Fibroblast of the conjunctiva (primary cell): Measurements from ENCODE around the gene VWF.
"Not testable (repeated sequence)": the region's sequence is repeated elsewhere in the genome, so short reads cannot be mapped to it uniquely, and the experiment has no call there.

Source experiments
- DNase-seq: peaks from one replicate; pipeline ENCODE4 v3.0.0-alpha.2; 2010; ENCODE audit warnings: low read depth

The VWF gene

GRCh38 chr12:6145564-6145963, 21.1 kb upstream of the VWF start:
- DNase-seq, result no peak

- DNase-seq, result no peak
Observed at GRCh38 chr12:6143303-6143675, 18.8 kb upstream of the VWF start.

DNA sequence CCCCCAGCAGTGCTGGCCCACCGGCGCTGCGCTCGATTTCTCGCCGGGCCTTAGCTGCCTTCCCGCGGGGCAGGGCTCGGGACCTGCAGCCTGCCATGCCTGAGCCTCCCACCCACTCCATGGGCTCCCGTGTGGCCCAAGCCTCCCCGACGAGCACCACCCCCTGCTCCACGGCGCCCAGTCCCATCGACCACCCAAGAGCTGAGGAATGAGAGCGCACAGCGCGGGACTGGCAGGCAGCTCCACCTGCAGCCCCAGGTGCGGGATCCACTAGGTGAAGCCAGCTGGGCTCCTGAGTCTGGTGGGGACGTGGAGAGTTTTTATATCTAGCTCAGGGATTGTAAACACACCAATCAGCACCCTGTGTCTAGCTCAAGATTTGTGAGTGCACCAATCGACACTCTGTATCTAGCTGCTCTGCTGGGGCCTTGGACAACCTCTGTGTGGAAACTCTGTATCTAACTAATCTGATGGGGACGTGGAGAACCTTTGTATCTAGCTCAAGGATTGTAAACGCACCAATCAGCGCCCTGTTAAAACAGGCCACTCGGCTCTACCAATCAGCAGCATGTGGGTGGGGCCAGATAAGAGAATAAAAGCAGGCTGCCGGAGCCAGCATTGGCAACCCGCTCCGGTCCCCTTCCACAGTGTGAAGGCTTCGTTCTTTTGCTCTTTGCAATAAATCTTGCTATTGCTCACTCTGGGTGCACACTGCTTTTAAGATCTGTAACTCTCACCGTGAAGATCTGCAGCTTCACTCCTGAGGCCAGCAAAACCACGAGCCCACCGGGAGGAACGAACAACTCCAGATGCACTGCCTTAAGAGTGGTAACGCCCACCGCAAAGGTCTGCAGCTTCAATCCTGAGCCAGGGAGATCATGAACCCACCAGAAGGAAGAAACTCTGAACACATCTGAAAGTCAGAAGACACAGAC, 18.2 kb upstream of the VWF start:
- DNase-seq, result not testable (repeated sequence)

DNA sequence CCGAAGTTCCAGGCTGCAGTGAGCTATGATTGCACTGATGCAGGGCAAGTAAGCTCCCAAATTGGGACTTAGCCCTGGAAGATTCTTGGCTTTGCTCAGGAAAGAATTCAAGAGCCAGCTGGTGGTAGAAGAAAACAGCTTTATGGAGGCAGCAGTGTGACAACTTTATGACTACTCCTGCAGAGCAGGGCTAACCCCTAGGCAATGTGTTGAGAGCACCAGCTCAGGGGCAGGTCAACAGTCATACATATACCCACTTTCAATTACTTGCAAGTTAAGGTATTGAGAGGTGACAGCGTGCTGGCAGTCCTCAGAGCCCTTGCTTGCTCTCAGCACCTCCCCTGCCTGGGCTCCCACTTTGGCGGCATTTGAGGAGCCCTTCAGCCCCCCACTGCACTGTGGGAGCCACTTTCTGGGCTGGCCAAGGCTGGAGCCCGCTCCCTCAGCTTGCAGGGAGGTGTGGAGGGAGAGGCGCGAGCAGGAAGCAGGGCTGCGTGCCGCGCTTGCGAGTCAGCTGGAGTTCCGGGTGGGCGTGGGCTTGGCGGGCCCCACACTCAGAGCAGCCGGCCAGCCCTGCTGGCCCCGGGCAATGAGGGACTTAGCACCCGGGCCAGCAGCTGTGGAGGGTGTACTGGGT, 17.4 kb upstream of the VWF start:
- DNase-seq, result not testable (repeated sequence)

DNA sequence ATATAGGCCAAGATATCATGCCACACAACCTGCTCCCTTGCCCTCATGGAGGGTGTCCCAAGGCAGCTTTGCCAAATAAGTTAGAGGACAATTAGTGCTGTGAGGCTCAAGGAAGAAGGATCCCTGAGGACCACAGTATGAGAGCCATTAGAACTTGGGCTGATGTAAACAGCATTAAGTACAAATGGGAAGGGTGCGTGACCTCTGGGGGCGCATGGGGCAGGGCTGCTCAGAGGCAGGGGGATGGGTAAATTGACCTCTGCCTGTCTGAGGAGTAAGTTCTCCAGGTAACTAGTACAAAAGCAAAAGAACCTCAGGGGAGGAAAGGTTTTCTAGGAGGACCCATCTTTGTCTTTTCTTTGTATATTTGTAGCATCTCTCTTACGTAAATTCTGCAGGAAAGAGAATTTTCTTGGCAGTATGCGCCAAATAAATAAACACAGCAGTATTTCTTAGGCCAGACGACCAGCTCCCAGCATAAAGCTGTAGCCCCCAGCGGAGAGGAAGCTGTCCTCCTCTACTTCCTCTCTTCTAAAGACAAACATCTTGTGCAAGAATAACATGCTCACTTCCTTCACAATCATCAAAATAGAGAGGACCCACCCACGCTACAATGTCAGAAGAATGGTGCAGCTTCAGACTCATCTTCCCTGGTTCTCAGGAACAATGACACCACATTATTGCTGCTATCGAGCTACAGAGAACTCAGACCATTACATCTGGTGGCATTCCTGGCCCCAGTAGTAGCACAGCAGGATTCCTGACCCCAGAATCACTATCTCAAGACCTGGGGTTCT, 16.4 kb upstream of the VWF start:
- DNase-seq, result no peak

GRCh38 chr12:6135071-6135470, 10.6 kb upstream of the VWF start:
- DNase-seq, result no peak

- DNase-seq, result no peak
Observed at GRCh38 chr12:6133642-6134041, 9.2 kb upstream of the VWF start.

DNA sequence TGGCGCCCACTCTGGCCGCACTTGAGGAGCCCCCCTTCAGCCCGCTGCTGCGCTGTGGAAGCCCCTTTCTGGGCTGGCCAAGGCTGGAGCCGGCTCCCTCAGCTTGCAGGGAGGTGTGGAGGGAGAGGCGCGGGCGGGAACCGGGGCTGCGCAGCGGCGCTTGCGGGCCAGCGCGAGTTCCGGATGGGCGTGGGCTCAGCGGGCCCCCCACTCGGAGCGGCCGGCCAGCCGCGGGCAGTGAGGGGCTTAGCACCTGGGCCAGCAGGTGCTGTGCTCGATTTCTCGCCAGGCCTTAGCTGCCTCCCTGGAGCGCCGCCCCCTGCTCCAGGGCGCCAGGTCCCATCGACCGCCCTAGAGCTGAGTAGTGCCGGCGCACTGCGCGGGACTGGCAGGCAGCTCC, 8.0 kb upstream of the VWF start:
- DNase-seq, result no peak

DNA sequence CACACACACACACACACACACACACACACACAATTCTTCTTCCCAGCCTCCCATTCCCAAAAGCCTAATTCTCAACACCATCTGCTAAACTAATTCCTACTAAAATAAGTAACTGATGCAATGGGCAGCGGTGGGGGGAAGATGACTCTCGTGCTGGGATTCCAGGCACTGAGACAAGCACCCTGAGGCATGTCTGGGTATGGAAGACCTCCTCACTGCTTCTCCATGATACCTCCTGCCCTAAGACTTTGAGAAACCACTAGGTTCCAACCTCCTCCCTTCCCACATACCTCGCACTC, 789 bp upstream of the VWF start:
- no peak for DNase-seq

DNA sequence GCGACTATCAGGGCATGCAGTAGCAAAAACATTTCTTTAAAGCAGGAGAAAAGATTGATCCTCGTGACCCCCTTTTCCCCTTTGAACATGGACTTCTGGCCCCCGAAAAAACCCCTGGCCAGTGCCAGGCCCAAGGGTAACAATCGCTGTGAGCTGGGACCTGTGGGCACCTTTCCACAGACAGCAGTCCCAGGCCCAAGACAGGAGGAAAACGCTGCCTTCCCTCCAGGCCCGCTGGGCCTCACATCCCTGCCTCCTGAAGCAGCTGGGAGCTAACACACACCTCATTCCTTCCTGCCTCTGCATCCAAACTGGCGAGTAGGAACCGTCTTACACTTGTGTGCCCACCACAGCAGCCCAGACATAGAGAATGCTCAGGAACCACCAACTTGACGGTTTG, 1.2 kb downstream of the VWF start:
- no peak for DNase-seq

GRCh38 chr12:6122201-6122600, 2.3 kb downstream of the VWF start:
- no peak for DNase-seq

DNA sequence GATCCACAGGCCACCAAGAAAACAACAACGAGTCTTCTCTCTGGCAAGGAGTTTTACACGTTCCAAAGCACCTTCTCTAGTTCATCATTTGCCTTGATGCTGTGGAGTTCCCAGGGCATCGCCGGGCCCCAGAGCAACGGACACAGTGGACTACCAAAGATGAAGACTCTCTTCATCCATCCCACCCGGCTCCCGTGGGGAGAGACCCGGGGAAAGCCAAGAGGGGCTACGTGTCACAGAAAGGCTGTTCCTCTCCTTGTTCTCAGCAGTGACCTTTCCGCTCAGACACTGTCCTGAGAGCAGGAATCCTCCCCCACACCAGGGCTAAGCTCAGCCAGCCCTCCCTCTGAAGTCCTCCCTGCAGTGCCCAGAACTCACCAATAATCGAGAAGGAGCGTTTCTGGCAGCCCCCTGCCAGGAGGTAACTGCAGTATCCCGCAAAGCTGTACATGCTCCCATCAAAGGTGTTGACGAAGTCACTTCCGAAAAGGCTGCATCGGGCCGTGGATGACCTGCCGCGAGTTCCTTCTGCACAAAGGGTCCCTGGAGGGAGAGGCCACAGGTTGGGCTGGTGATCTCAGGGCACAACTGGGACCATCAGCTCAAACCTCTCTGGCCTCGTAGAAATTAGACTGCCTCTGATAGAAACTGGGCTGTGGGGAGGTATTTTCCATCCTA, 3.5 kb downstream of the VWF start:
- DNase-seq, result no peak

- DNase-seq, result no peak
Observed at GRCh38 chr12:6118891-6119568, 5.4 kb downstream of the VWF start.

- no peak for DNase-seq
Observed at GRCh38 chr12:6116471-6117021, 7.9 kb downstream of the VWF start.

- DNase-seq, result no peak
Observed at GRCh38 chr12:6115389-6115788, 9.1 kb downstream of the VWF start.

GRCh38 chr12:6114476-6114870, 10.0 kb downstream of the VWF start:
- DNase-seq, result no peak

DNA sequence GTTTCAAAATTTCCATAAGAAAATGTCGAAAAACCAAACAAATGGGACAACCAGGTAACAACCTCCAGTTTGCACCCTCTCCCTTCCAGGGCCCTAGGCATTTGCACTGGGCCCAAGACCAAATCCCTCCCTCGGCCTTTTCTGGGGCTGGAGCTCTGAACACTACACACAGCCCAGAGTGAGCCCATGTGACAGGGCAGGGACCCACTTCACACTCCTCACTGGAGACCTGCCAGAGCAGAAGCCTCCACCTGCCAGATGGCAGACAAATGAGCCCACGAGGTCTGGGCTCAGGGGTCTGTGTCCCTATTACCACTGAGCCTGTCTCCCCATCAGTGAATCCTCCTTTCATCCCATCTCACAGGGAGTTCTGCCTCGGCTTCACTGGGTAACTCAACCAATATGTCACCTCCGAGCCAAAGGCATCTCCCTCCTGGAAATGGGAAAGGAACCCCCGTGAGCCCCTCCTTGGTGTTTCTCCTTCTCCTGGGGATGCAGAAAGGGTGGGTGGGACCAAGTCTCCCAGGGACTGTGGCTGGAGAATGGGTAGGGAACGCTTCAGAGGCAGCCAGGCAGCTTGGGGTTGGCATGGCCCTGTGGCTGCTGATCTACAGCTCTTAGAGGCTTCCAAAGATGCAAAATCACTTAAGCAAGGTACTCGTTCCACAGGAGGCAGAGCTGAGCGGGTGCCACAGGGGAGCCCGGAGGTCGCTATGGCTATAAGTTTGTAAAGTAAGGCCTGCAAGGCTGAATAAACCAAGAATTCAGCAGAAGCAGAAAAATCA, 10.6 kb downstream of the VWF start:
- no peak for DNase-seq

DNA sequence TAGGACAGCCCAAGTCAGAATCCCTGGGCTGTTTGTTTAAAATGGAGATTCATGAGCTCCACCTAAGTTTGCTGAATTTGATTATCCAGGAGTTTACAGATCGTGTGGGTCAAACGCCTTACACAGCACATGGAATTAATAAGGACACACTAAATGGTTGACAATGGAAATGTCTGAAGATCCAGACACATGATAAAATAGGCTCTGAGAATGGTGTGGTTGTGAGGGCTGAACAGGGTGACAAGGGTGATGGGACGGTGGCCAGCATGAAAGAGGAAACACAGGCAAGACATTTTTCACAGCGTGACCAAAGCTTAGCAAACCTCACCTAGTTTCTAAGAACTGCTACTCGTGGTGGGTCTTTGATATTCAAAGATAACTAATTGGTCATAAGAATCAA, 12.5 kb downstream of the VWF start:
- DNase-seq, result no peak

DNA sequence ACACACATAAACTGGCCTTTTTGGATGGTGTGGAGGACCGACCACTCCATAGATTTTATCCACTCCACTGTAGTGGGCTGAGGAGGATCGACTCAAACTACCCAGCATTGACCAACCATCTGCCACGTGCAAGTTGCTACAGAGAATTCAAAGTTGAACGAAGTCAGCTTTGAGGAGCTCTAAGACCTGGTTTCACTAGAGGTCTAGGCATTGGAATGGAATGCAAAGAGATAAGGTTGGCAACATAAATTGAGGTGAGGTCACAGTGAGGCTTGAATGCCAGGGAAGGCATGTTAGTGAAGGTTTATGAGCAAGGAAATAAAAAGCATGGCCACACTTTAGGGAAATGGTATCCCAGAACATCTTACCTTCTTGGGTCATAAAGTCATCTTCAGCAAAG, 14.5 kb downstream of the VWF start:
- DNase-seq, result no peak

DNA sequence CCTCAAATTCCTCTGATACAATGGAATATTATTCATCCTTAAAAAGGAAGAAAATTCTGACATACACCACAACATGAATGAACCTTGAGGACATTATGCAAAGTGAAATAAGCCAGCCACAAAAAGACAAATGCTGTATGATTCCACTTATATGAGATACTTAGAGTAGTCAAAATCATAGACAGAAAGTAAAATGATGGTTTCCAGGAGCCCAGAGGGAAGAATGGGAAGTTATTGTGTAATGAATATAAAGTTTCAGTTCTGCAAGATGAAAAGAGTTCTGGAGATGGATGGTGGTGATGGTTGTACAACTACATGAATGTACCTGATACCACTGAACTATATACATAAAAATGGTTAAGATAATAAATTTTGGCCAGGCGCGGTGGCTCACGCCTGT, 18.3 kb downstream of the VWF start:
- DNase-seq, result no peak

DNA sequence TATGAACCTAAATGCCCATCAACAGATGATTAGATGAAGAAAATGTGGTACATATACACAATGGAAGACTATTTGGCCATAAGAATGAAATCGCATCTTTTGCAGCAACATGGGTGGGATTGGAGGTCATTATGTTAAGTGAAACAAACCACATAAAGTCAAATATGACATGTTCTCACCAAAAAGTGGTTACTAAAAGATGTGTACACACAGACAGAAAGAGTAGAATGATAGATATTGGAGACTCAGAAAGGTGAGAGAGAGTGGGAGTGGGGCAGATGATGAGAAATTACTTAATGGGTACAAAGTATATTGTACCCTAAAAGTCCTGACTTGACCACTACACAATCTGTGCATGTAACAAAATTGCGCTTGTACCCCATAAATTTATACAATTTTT, 19.6 kb downstream of the VWF start:
- no peak for DNase-seq
